Measurements from ENCODE around the gene LRCH1.

DNA sequence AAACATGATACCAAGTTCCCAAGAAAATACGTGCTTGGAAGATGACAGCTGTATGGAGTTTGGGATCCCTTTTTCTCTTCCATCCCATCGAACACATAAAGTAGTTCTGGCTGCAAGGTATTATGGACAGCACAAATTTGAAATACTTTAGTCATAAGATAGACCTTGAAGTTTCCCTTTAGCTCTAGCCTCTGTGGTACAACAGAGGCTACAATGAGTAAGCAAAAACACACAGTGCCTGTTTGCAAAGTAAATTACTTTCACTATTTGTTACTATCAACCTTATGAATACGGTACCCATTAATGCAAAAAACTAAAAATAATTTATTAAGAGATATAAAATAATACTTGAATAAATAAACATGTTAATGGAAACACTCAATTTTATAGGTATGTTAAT lies 21.0 kb upstream of the LRCH1 start:
- TF ChIP-seq, protein P1, sequence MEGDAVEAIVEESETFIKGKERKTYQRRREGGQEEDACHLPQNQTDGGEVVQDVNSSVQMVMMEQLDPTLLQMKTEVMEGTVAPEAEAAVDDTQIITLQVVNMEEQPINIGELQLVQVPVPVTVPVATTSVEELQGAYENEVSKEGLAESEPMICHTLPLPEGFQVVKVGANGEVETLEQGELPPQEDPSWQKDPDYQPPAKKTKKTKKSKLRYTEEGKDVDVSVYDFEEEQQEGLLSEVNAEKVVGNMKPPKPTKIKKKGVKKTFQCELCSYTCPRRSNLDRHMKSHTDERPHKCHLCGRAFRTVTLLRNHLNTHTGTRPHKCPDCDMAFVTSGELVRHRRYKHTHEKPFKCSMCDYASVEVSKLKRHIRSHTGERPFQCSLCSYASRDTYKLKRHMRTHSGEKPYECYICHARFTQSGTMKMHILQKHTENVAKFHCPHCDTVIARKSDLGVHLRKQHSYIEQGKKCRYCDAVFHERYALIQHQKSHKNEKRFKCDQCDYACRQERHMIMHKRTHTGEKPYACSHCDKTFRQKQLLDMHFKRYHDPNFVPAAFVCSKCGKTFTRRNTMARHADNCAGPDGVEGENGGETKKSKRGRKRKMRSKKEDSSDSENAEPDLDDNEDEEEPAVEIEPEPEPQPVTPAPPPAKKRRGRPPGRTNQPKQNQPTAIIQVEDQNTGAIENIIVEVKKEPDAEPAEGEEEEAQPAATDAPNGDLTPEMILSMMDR (IDR thresholded peaks at IDR 0.05; ENCODE audit: borderline replicate concordance, extremely low read depth, low read length, poor library complexity, severe bottlenecking): no peak
- TF ChIP-seq EZH2 (IDR thresholded peaks at IDR 0.05; ENCODE audit: borderline replicate concordance, low read depth, low read length, severe bottlenecking): no peak
